ENCODE data around the gene NBL1. TPM values are rescaled to one million over a fixed set of nuclear protein-coding genes. Genes with fewer than 3 reads are reported as not detected.

Gene NBL1
- total and polyA plus RNA-seq, 9 of the 15 experiments (the other 6 are each of a cell fraction or from before 2014, with no cell fraction given) = 0.10 to 3.7 (median 1.8) TPM; not detected in 1

DNA sequence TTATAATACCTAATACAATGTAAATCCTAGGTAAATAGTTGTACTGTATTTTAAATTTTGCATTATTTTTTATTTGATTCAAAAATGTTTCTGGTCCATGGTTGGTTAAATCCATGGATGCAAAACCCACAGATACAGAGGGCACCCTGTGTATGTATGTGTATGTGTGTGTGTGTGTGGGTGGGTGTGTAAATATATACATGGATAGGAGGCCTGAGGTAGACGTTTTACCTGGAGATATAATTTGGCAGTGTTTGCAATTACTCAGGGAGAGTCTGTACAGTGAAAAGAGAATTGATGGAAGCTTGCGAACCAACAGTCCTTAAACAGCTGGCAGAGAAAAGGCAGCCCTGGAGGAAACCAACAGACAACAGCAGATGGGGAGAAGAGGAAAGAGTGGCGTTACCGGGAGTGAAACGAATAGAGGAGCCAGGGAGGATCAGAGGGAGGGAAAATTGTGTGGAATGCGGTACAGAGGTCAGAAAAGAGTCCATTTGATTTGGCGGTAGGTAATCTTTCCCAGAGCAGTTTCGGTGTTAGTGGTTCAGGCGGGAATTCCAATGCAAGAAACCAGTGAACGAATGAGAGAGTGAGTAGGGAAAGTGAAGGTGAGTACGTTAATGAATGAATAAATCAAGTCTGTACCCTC lies 47.9 kb upstream of the NBL1 start (continued):
- 0 out of 3 replicates have a peak, but pooled peaks of 1 of the 2 experiments have one; percentile 57 for TF ChIP-seq CBX3 (IDR thresholded peaks at IDR 0.05; ENCODE audit: borderline replicate concordance in 1 of 2, low read length in 2 of 2)
- no peak for TF ChIP-seq HCFC1 (IDR thresholded peaks at IDR 0.05; ENCODE audit: low read depth, low read length)
- TF ChIP-seq, protein P1, sequence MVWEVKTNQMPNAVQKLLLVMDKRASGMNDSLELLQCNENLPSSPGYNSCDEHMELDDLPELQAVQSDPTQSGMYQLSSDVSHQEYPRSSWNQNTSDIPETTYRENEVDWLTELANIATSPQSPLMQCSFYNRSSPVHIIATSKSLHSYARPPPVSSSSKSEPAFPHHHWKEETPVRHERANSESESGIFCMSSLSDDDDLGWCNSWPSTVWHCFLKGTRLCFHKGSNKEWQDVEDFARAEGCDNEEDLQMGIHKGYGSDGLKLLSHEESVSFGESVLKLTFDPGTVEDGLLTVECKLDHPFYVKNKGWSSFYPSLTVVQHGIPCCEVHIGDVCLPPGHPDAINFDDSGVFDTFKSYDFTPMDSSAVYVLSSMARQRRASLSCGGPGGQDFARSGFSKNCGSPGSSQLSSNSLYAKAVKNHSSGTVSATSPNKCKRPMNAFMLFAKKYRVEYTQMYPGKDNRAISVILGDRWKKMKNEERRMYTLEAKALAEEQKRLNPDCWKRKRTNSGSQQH (CRISPR knock-in tag; IDR thresholded peaks at IDR 0.05) = 0 out of 2 replicates have a peak, but pooled peaks have one; percentile 7
- TF ChIP-seq FIP1L1 (IDR thresholded peaks at IDR 0.05; ENCODE audit: low read depth, low read length, poor library complexity, severe bottlenecking) = no peak
- no peak for TF ChIP-seq NCOA6 (IDR thresholded peaks at IDR 0.05)
- no peak for TF ChIP-seq STAG1 (CRISPR knock-in tag; IDR thresholded peaks at IDR 0.05; ENCODE audit: borderline replicate concordance)
- TF ChIP-seq U2AF2 (optimal IDR thresholded peaks at IDR 0.05; ENCODE audit: low read depth, low read length) = no peak
- TF ChIP-seq SP1 (CRISPR knock-in tag; IDR thresholded peaks at IDR 0.05) = no peak
- 0 out of 2 replicates have a peak, but pooled peaks have one; percentile 21 for TF ChIP-seq MYBL2 (IDR thresholded peaks at IDR 0.05; ENCODE audit: low read depth)
- TF ChIP-seq MYBL2 (CRISPR knock-in tag; IDR thresholded peaks at IDR 0.05; ENCODE audit: borderline replicate concordance) = no peak
- no peak for TF ChIP-seq ZNF444 (CRISPR knock-in tag; IDR thresholded peaks at IDR 0.05)
- no peak for TF ChIP-seq SRSF1 (IDR thresholded peaks at IDR 0.05; ENCODE audit: low read depth, low read length)
- TF ChIP-seq ZNF146 (CRISPR knock-in tag; IDR thresholded peaks at IDR 0.05; ENCODE audit: unreplicated experiment) = no peak
- peak; percentile 16; the same call in 1 of the 2 replicates for TF ChIP-seq ZNF316 (IDR thresholded peaks at IDR 0.05)
- peak; percentile 59; the same call in 1 of the 2 replicates for TF ChIP-seq ZNF175 (CRISPR knock-in tag; IDR thresholded peaks at IDR 0.05; ENCODE audit: low read depth)
- TF ChIP-seq POLR2B (IDR thresholded peaks at IDR 0.05; ENCODE audit: low read depth, partially characterized antibody) = peak; percentile 9
- TF ChIP-seq SMARCE1 (IDR thresholded peaks at IDR 0.05) = peak; percentile 60; the same call in 1 of the 2 replicates
- no peak for TF ChIP-seq ZBTB7A (IDR thresholded peaks at IDR 0.05; ENCODE audit: borderline replicate concordance, control insufficient read depth, low read depth, low read length)
- TF ChIP-seq, protein P2, sequence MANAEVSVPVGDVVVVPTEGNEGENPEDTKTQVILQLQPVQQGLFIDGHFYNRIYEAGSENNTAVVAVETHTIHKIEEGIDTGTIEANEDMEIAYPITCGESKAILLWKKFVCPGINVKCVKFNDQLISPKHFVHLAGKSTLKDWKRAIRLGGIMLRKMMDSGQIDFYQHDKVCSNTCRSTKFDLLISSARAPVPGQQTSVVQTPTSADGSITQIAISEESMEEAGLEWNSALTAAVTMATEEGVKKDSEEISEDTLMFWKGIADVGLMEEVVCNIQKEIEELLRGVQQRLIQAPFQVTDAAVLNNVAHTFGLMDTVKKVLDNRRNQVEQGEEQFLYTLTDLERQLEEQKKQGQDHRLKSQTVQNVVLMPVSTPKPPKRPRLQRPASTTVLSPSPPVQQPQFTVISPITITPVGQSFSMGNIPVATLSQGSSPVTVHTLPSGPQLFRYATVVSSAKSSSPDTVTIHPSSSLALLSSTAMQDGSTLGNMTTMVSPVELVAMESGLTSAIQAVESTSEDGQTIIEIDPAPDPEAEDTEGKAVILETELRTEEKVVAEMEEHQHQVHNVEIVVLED (CRISPR knock-in tag; IDR thresholded peaks at IDR 0.05) = no peak
- TF ChIP-seq ZFP1 (CRISPR knock-in tag; IDR thresholded peaks at IDR 0.05) = no peak
- peak; percentile 54 for TF ChIP-seq ARHGAP35 (IDR thresholded peaks at IDR 0.05; ENCODE audit: partially characterized antibody)
